G401 (cell line): ENCODE measurements around the gene BCAT1. TPM values are rescaled to one million over a fixed set of nuclear protein-coding genes. Genes with fewer than 3 reads are reported as not detected.
"Not testable (repeated sequence)": the region's sequence is repeated elsewhere in the genome, so short reads cannot be mapped to it uniquely, and the experiment has no call there.

Experiments used
- DNase-seq: peaks from one replicate; pipeline ENCODE4 v3.0.0-alpha.2; 2015; ENCODE audit warnings: low spot score
- in situ Hi-C: cut with HindIII; loops from 2 replicates; pipeline ENCODE4 v1.10.0; 2016; ENCODE audit warnings: low sequenced_read_pairs, mixed read lengths
- total RNA-seq: library from RNA; depleted of rRNA; stranded (reverse); fragments of >200 nt; shearing (Covaris generic); gene quantifications from 2 replicates; pipeline ENCODE4 v1.2.3, GENCODE V29; 2014

Gene BCAT1
- total RNA-seq, 1 experiment from 2014 or later: 0.81 TPM

DNA sequence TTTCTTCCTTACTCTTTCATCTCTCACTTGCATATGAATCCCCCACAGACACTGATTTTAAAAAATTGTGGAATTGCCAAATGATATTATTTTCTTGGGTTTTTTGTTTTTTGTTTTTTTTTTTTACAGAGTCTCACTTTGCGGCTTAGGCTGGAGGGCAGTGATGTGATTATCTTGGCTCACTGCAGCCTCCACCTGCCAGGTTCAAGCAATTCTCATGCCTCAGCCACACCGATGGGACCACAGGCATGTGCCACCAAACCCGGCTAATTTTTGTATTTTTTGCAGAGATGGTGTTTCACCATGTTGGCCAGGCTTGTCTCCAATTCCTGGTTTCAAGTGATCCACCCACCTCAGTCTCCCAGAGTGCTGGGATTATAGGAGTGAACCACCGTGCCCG, 68.2 kb downstream of the BCAT1 start:
- in situ Hi-C loops: no loop called here
- no peak for DNase-seq

DNA sequence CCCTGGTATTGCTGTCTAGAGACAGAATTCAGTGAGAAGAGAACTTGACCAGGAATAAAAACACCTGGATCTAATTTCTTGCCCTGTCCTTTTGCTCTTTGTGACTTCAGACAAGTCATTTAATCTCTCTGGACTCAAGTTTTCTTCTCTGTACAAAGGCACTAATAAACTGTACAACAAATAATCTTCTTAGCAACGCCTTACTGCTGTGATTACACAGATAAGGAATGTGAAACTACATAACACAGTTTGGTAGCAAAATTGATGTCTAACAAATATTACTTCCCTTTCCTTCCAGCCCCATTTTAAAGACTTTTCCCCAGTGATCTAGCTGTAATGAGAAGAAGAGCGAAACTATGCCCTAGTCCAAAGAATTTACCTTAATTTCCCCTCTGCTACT, 69.3 kb downstream of the BCAT1 start:
- in situ Hi-C loops: no loop called here
- DNase-seq: no peak

DNA sequence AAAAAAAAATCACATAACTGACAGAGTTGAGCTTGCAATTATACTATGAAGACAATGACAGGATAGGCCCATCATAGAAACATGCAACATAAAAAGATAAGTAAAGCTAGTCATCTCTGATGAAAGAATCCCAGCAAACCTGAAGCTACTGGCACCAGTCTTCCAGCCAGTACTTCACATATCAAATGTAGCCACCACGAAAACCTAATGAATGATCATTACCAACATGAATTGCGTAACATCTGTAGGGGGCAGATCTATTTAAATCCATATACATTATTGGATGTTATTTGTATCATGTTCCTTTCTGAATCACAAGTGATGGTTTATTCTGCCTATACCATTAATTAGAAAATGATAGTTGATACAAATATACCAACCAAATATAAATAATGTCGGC, 73.9 kb downstream of the BCAT1 start:
- DNase-seq: no peak
- in situ Hi-C loops: no loop called here

DNA sequence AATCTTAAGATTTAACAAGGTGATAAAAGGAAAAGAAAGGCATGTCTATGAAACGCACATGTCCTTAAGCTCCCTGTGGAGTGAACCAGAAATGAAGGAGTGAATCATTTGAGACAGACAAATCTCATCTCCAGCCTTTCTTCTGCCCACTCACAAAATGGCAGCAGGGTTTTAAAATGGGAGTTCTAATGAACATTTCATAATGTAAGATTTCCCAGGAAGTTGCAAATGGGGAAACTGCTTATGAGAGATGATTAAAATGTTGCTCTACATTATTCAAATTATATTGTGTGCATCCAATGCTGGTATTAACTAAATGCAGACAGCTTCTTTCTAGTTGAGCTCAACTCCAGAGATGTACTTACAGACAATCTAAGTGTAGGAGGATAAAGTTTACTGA, 76.7 kb downstream of the BCAT1 start:
- in situ Hi-C loops: no loop called here
- no peak for DNase-seq

DNA sequence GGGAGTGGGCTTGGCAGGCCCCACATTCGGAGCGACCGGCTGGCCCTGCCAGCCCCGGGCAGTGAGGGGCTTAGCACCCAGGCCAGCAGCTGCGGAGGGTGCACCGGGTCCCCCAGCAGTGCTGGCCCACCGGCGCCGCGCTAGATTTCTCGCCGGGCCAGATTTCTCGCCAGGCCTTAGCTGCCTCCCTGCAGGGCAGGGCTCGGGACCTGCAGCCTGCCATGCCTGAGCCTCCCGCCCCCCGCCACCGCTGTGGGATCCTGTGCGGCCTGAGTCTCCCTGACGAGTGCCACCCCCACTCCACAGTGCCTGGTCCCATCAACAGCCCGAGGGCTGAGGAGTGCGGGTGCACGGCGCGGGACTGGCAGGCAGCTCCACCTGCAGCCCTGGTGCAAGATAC, 82.8 kb downstream of the BCAT1 start:
- in situ Hi-C loops, DNase-seq: not testable (repeated sequence)

DNA sequence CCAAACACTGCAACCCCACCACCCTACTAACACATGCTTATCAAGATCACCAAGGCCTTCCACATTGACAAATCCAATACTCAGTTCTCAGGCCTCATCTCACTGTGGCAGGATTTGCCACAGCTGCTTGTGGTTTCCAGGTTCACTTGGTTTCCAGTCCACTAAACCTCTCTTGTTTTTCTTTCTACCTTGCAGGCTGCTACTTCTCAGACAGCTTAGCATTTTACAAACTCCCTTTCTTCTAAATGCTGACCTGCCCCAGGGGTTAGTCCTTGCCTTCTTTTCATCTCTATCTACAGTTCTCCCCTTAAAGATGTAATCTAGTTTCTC, 84.1 kb downstream of the BCAT1 start:
- in situ Hi-C loops: no loop called here

DNA sequence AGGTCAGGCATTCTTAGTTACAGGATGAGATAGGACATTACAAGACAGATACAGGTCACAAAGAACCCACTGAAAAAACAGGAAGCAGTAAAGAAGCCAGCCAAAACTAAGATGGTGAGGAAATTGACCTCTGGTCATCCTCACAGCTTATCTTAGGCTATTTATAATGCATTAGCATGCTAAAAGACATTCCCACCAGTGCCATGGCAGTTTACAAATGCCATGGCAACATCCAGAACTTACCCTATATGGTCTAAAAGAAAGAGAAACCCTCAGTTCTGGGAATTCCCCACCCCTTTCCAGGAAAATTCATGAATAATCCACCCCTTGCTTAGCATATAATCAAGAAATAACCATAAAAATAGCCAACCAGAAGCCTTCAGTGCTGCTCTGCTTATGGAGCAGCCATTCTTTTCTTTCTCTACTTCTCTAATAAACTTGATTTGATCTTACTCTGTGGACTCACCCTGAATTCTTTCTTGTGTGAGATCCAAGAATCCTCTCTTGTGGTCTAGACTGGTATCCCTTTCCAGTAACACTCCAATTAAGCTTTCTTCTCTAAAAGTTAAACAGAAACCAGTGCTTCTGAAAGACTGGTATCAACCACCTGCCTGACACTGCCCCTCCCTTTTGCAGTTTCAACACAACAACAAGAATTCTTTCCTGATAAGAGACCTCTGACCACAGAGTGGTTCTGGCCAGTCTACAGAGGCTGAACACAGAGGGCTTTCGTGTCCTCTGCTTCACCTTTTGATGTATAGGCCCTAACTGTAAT, 86.9 kb downstream of the BCAT1 start:
- in situ Hi-C loops: no loop called here
- DNase-seq: no peak

More for the DNA sequence above, 84.1 kb downstream of the BCAT1 start:
- no peak for DNase-seq

DNA sequence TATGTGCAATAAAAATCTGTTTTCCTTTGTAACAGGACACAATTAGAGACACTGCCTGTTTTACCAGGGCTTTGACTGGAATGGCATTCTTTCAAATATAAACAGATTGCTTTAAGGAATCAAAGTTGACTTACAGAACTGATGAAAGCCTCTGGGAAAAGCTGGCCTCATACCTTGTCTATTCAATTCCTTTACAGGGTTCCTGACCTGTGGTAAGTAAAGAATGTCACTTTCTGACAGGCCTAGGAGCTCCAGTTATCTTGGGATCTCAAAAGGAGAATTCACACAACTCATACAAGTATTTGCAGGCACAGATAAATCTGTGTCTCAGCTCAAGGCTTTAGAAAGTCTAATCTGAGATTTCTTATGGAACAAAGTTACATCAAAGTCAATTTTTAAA, 88.4 kb downstream of the BCAT1 start:
- DNase-seq: no peak
- in situ Hi-C loops: no loop called here

DNA sequence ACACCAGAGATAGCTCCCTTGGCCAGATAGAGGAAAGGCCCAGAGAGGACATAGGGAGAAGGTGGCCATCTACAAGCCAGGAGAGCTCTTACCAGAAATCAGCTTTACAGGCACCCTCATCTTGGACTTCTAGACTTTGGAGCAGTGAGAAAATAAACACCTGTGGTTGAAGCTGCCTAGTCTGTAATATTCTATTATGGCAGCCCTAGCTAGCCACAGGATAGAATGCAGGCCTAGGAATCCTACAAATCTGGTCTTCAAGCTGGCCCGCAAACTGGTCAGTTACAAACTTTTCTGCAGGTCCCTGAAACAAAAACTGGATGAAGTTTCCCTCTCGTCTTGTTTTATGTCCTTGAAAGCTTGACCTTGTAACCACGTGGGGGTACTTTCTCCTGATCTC, 92.4 kb downstream of the BCAT1 start:
- DNase-seq: no peak
- in situ Hi-C loops: no loop called here

DNA sequence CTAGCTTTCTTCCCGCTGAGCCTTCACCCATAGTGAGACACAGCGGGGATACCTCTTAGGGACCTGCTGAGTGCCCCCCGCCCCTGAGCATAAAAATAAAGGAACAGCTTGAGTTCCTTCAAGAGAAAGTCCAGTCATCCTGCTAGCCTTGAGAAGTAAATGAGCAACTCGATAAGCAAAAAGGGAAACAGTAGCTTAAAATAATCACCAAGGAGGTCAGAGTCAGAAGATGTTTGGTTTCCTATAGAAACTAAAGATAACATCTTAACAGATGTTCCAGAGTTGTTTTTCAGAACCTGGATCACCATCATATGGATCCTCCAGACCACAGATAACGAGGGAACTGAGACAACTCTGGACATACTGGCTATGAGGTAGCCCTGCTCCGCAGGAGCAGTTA, 94.0 kb downstream of the BCAT1 start:
- in situ Hi-C loops: no loop called here
- no peak for DNase-seq

DNA sequence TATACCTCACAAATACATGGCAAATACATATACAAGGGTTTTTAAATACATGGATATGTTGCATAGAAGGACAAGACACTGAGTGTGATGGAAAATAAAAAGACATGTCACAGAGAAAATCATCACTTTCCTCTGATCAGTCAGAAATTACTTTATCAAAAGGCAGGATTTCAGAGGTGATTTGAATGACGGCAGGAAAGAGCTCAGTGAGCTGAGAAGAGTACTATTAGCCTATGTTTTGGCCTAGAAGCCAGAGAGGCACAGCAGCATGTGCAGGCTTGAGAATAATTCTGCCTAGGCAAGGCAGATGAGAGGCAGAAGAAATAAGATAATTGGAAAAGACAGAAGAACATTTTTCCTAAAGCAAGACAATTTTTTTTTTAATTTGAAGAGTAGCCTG, 94.9 kb downstream of the BCAT1 start:
- no peak for DNase-seq
- in situ Hi-C loops: no loop called here

DNA sequence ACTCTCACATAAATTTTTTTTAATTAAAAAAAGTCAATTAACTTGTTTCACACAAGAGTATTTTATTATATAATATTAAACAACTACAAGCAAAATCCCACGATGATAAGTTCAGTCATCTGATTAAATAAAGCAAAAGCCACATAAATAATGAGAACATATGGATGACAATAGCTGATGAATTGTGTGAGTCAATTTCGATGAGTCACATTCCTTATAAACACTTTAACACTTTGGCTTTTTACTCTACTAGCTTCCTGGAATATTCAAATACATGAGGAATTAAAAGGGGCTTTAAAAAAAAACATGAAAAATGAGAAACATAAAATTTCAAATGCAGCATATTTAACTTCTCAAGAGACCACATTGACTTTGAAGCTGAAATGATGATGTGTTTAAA, 95.3 kb downstream of the BCAT1 start:
- DNase-seq: no peak

DNA sequence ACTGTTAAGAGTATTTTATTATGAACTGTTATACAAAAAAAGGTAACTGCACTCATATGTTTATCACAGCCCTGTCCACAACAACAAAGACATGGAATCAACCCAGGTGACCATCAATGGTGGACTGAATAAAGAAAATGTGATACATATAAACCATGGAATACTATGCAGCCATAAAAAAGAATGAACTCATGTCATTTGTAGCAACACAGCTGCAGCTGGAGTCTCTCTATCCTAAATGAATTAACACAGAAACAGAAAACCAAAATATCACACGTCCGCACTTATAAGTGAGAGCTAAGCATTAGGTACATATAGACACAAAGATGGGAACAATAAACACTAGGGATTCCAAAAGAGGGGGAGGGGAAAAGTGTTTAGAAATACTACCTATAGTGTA, 95.8 kb downstream of the BCAT1 start:
- in situ Hi-C loops: no loop called here
- no peak for DNase-seq

More for the DNA sequence above, 95.3 kb downstream of the BCAT1 start:
- in situ Hi-C loops: no loop called here

DNA sequence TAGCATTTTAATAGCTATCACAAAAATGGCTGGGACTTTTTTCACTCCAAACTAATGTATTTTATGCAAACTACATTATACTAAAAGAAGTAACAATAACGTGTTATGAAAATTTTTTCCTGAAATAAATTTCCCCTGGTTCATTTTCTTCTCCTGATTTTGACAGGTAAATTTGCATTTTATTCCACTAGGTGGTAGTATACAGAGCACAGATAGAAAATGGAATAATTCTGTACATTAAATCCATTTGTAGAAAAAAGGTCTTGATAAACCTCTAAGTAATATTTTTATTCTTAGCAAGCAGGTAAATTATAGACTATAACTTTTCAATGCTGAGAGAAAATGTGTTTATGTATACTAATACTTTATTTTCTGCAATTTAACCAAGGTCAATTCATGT, 96.5 kb downstream of the BCAT1 start:
- DNase-seq: no peak
- in situ Hi-C loops: no loop called here

DNA sequence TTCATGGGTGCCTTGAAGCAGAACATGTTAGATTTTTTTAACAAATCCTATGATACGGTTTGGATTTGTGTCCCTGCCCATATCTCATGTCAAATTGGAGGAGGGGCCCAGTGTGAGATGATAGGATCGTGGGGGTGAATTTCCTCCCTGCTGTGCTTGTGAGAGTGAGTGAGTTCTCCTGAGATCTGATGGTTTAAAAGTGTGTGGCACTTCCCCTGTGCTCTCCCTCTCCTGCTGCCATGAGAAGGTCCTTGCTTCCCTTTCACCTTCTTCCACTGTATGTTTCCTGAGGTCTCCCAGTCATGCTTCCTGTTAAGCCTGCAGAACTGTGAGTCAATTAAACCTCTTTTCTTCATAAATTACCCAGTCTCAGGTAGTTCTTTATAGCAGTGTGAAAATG, 97.0 kb downstream of the BCAT1 start:
- in situ Hi-C loops, DNase-seq: not testable (repeated sequence)

DNA sequence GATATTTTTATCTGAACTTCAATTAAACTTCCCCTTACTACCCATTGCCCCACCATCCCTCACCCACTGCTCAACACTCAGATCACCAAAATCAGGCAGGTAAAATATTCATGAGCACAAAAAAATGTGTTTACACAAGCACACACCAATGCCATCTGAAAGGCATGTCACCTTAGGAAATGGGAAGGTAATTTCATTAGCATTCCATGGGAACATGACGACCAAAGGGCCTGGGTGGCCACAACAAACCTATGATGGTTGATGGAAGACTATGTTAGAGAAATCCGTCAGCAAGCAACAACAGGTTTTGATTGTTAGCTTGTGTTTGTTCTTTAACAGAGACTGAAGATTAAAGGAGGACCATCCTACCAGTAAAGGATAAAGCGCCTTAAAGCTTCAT, 97.6 kb downstream of the BCAT1 start:
- in situ Hi-C loops: no loop called here
- DNase-seq: no peak

DNA sequence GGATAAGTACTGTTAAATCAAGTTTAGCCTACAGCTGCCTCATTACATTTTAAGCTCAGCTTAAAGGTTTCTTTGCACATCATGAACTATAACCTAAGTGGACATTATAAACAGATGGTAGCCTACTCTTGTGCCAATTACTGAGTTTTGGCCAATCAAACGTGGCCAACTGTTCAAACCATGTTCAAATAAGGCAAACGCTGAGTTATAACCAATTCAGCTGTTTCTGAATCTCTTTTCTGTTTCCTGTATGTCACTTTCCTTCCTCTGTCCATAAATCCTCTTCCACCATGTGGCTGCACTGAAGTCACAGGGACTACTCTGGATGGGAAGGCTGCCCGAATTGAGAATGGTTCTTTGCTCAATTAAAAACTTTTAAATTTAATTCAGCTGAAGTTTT, 98.4 kb downstream of the BCAT1 start:
- in situ Hi-C loops: no loop called here
- DNase-seq: no peak

DNA sequence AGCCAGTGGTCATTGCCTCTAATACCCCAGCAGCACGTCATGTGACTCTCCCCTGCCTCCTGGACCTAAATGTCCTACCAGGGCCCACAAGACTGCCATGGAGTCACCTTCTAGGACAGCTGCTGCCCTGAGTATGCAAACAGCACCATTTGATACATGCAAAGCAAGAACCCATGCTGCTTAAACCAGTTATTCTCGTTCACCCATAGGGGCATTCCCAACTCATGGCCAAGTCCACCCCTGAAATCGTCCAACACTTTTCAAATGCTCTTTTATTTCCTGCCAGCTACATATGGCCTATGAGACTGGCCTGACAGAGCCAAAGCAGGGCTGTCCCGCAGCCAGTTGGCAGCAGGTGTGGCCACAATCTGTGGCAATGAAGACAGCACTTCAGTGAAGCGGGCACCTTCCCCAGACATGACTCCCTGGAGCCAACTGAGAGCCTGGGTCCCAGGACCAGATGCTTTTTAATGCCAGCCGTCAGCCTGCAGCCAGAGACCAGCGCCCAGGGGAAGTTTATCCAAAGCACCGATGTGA, 99.9 kb downstream of the BCAT1 start:
- in situ Hi-C loops: no loop called here
- peak; percentile 73 for DNase-seq

DNA sequence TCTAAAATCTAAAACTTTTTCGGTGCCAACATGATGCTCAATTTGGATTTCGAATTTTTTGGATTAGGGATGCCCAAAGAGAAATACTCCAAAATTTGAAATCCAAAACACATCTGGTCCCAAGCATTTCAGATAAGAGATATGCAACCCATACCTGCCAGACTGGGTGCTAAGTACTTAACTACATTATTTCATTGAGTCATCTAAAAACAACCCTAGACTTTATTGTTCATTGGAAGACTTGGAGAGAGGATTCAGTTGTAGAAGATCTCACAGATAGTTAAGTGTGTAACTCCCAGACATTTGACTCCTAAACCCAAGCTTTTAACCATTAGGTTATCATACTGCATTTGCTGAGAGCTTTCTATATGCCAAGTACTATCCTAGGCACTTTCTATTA, 102.2 kb downstream of the BCAT1 start:
- in situ Hi-C loops: no loop called here
- no peak for DNase-seq

DNA sequence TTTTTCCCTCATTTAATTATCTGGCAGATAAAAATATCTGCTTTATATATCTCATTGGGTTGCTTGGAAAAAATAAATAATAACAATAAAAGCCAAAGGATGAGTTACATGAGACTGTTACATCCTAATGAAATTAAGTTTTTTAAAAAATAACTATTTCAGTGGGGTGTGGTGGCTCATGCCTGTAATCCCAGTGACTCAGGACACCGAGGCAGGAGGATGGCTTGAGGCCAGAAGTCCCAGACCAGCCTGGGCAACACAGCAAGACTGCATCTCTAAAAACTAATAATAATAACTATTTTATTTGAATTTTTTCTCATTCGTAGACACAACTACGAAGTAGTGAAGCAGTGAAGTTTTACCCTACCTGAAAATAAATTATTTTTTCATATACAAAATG, 103.3 kb downstream of the BCAT1 start:
- no peak for DNase-seq
- in situ Hi-C loops: no loop called here

DNA sequence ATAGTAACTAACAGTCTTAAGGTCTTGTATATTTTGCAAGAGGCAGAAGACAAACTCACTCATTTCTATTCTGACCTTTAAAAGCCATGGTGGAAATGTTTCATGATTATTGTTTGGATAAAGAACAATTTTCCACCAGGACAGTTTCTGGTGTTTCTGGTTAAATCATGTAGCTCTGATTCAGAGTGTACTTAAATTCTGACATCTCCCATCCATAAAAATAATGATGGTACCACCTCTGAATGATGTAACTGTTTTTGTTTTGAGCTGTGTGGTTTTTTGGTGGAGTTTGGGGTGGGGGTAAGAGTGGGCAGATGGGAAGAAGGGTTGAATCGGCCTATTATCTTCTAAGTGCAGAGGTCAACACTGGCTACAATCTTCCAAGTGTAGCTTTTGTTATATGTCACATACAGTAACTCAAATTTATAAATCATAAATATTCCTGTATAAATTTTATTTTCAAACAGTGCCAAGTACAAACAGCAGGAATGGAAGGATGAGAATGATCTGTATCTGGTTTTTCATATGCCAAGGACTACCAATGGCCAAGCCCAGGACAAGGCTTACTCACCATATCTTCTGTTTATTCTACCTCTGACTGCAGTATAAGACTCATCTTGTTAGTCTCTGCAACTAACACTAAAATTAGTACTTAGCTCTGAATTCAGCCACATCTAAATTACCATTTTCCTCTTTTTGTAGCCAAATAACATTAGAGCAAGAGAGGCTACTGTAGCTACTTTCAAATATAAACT, 108.7 kb downstream of the BCAT1 start:
- in situ Hi-C loops: no loop called here
- DNase-seq: no peak
